Stimulated activated CD4-positive, alpha-beta T cell treated with anti-CD3 and anti-CD28 coated beads, Interleukin-1b, Interleukin-23, amount 100 ng/mL, for 4 hours (primary cell): ENCODE results near the gene UBE3A.

Source experiments
- DNase-seq, 2 donors: peaks; one replicate each; pipeline ENCODE4 v3.0.0-alpha.2; 2020; ENCODE audit warnings: low read depth in 2 of 2

Gene UBE3A

GRCh38 chr15:25331860-25332259, 107.0 kb downstream of the UBE3A start:
- DNase-seq: no peak

- DNase-seq: no peak
These were observed 107.4 kb downstream of the UBE3A start for GRCh38 chr15:25331404-25331803.

GRCh38 chr15:25329696-25330095, 109.1 kb downstream of the UBE3A start:
- DNase-seq: no peak

- no peak for DNase-seq
These were observed 111.1 kb downstream of the UBE3A start for GRCh38 chr15:25327686-25328085.

- no peak for DNase-seq
These were observed 113.6 kb downstream of the UBE3A start for GRCh38 chr15:25325187-25325586.

GRCh38 chr15:25323420-25323819, 115.4 kb downstream of the UBE3A start:
- no peak for DNase-seq

- DNase-seq: no peak
These were observed 151.0 kb downstream of the UBE3A start for GRCh38 chr15:25287823-25288222.
